Naive thymus-derived CD8-positive, alpha-beta T cell (primary cell): ENCODE results near the gene CLIP2. TPM values are rescaled to one million over a fixed set of nuclear protein-coding genes. Genes with fewer than 3 reads are reported as not detected.
A peak's percentile ranks its signal among the peaks of the same experiment; 100 is the strongest.
"Not testable (repeated sequence)": the region's sequence is repeated elsewhere in the genome, so short reads cannot be mapped to it uniquely, and the experiment has no call there.

ENCODE experiments used
- ATAC-seq, 2 donors: fragments of 150-1000 bp; cut with Tn5 transposase in 1 of 2; sonication (Bioruptor Pico), chemical (Tn5 transposase) in 1 of 2; 1 replicate in 1 of 2; 2 replicates in 1 of 2; pipeline ENCODE4 v1.10.0; 2021; ENCODE audit warnings: mild to moderate bottlenecking in 2 of 2, moderate library complexity in 2 of 2
- POLR2A ChIA-PET: fragments of 350-600 bp; sonication (Branson Sonifier 250); formaldehyde crosslinking; loops from one replicate; lab custom pipeline; 2021; ENCODE audit warnings: antibody characterized with exemption; lab: Charles Lee
- DNase-seq, 10 donors: peaks; one replicate each; pipeline versions ENCODE4 v3.0.0 to v3.0.0-alpha.2; 2020 to 2022
- H3K27ac Mint-ChIP-seq, 10 donors: one replicate each; pipeline ENCODE4 v1.8.0; 2020 to 2022; ENCODE audit warnings: mild to moderate bottlenecking in 10 of 10, mixed read lengths in 10 of 10, moderate library complexity in 4 of 10, inconsistent platforms in 1 of 10
- H3K27me3 Mint-ChIP-seq, 5 donors: one replicate each; pipeline ENCODE4 v1.8.0; 2021 to 2022; ENCODE audit warnings: mixed read lengths in 5 of 5
- H3K36me3 Mint-ChIP-seq, 3 donors: one replicate each; pipeline ENCODE4 v1.8.0; 2020 to 2022; ENCODE audit warnings: mixed read lengths in 3 of 3, mild to moderate bottlenecking in 2 of 3, inconsistent platforms in 1 of 3
- H3K4me1 Mint-ChIP-seq, 4 donors: one replicate each; pipeline ENCODE4 v1.8.0; 2021 to 2022; ENCODE audit warnings: mixed read lengths in 4 of 4
- H3K4me3 Mint-ChIP-seq, 10 donors: one replicate each; pipeline ENCODE4 v1.8.0; 2020 to 2022; ENCODE audit warnings: mild to moderate bottlenecking in 10 of 10, mixed read lengths in 10 of 10, moderate library complexity in 6 of 10, inconsistent platforms in 1 of 10
- H3K9me3 Mint-ChIP-seq, 9 donors: one replicate each; pipeline ENCODE4 v1.8.0; 2020 to 2022; ENCODE audit warnings: mixed read lengths in 9 of 9, mild to moderate bottlenecking in 3 of 9, inconsistent platforms in 1 of 9, moderate library complexity in 1 of 9
- polyA plus RNA-seq, 3 donors: library from polyadenylated mRNA; unstranded; fragments of 300-500 nt; fragmentation: Illumina TruSeq; gene quantifications; one replicate each; pipeline ENCODE4 v1.2.3, GENCODE V29; 2021
- total RNA-seq, 8 experiments: library from RNA in 2 of 8; stranded (reverse) in 2 of 8; gene quantifications; one replicate each; pipeline ENCODE4 v1.2.3 and lab custom pipeline; 2021 to 2026

CLIP2 gene
- total and polyA plus RNA-seq, 5 experiments from 2014 or later: 0.20 to 5.2 (median 0.32) TPM

DNA sequence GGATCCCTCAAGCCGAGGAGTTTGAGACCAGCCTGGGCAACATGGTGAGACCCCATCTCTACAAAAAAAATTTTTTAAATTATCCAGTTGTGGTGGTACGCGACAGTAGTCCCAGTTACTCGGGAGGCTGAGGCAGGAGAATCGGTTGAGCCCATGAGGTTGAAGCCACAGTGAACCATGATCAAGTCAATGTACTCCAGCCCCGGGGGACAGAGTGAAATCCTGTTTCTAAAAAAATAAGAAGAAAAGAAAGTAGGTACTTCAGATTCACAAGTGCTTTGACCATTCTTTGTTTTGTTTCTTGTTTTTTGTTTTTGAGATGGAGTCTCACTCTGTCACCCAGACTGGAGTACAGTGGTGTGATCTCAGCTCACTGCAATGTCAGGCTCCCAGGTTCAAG is 33.7 kb upstream of the CLIP2 start:
- ATAC-seq, DNase-seq, H3K9me3 Mint-ChIP-seq, H3K27me3 Mint-ChIP-seq: not testable (repeated sequence)
- peaks cover 0 to 11% (median 2%) of the 10 kb centered on the region in 3 donors for H3K36me3 Mint-ChIP-seq
- POLR2A ChIA-PET: interaction anchor here (0.6 kb wide), 1 partner anchor 1176 kb away, joined by 6 read pairs; no protein-coding TSS in a partner anchor
- H3K4me1 Mint-ChIP-seq: peaks cover 4 to 36% (median 25%) of the 10 kb centered on the region in 4 donors
- peak overlapping the region in 9 of 10 donors; percentile 76 to 98 (median 95) for H3K27ac Mint-ChIP-seq
- H3K4me3 Mint-ChIP-seq: peak overlapping the region; percentile 60 to 98 (median 93)

DNA sequence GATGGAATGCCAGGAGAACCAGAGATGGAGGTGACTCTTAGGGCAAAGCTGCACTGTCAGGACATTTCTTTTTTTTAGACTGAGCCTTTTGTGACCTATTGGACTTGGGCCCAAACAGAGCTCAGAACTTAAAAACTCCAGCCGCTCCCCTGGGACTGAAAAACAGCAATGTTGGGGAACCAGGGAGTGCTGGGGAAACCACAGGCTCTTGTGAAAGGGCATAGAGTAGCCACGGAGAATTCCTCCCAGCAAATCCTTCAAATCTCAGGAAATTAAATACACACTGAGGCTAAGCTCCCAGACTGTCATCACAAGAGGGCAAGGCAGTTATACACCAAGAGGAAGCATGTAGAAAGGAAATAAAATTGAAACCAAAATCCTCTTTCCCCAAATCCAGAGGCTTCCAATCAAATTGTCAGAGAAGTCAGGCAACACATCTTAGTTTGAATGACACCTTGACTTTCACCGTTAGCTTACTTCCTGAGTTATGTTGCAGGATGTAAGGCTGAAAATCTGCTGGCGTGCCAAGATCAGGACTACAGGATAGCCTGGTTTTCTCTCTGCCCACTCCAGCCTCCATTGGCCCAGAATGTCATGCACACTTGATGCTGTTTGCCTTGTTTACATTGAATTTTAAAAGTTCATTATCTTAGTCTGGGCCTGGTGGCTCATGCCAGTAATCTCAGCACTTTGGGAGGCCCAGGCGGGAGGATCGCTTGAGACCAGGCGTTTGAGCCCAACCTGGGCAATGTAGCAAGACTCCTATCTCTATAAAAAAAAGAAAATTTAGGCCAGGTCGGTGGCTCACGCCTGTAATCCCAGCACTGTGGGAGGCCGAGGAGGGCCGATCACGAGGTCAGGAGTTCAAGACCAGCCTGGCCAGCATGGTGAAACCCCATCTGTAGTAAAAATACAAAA is 32.5 kb upstream of the CLIP2 start:
- Mint-ChIP-seq H3K4me1 (peaks cover 2 to 35% (median 21%) of the 10 kb centered on the region in 4 donors), H3K36me3 (peaks cover 0 to 3% (median 2%) of the 10 kb centered on the region in 3 donors), H3K9me3 (peaks cover 0 to 3% (median 0%) of the 10 kb centered on the region in 9 donors), H3K27me3 (no peaks in the 10 kb centered on the region), H3K4me3 (peak overlapping the region in 7 of 10 donors; percentile 10 to 98 (median 75)), H3K27ac (peak overlapping the region in 8 of 10 donors; percentile 67 to 98 (median 87))
- ATAC-seq: no peak
- no peak for DNase-seq
- POLR2A ChIA-PET: interaction anchor here (1.4 kb wide), 1 partner anchor 83 kb away, joined by 5 read pairs; the partner anchor contains the start of gene EIF4H

DNA sequence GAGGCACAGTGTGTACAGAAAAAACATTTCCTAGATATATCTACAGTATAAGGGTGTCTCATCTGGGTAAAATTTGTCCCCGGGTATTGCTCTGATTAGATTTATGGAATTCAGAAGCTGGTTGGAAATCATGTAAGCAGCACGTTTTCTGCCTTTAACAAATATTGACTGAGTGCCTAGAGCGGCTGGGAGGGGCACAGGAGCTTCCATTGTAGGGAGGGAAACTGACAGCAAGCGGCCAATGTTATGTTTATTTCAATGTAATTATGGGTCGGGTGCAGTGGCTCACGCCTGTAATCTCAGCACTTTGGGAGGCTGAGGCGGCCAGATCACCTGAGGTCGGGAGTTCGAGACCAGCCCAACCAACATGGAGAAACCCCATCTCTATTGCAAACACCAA is 30.6 kb upstream of the CLIP2 start:
- peak overlapping the region in 1 of 10 donors; percentile 13 for H3K27ac Mint-ChIP-seq
- no peaks in the 10 kb centered on the region for H3K36me3 Mint-ChIP-seq
- DNase-seq (no peak), ATAC-seq (no peak)
- H3K4me1 Mint-ChIP-seq: peaks cover 2 to 22% (median 15%) of the 10 kb centered on the region in 4 donors
- H3K9me3 Mint-ChIP-seq: peaks cover 0 to 3% (median 0%) of the 10 kb centered on the region in 9 donors
- POLR2A ChIA-PET: no interaction called here
- H3K27me3 Mint-ChIP-seq: no peaks in the 10 kb centered on the region
- no peak overlapping the region for H3K4me3 Mint-ChIP-seq

DNA sequence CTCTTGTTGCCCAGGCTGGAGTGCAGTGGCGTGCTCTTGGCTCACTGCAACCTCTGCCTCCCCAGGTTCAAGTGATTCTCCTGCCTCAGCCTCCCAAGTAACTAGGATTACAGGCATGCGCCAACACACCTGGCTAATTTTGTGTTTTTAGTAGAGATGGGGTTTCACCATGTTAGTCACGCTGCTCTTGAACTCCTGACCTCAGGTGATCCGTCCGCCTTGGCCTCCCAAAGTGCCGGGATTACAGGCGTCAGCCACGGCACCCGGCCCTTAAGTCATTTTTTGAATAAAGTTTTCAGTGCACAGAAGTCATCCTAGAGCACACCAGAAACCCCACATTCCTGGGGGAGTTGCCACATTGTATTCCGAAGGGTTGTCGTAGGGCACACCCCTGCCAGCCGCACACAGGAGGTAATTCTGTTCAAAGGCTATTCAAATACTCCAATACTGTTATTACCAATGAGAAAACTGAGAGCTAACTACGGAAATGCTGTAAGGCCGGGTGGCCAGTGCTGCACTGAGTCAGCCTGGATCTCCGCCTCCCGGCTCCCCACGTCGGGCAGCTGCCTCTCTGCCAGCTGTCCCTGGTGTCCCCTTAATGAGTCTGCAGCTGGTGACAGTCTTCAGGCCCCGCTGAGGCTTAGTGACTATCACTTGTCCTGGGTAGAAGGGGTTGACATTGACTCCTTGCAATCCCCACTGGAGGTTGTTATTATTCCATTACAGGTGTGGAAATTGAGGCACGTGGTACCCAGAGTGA is 26.4 kb upstream of the CLIP2 start:
- Mint-ChIP-seq H3K27ac (peak overlapping the region in 1 of 10 donors; percentile 34), H3K27me3 (no peaks in the 10 kb centered on the region), H3K4me3 (no peak overlapping the region), H3K36me3 (no peaks in the 10 kb centered on the region), H3K4me1 (no peaks in the 10 kb centered on the region), H3K9me3 (no peaks in the 10 kb centered on the region)
- DNase-seq: no peak
- no peak for ATAC-seq
- POLR2A ChIA-PET: no interaction called here

DNA sequence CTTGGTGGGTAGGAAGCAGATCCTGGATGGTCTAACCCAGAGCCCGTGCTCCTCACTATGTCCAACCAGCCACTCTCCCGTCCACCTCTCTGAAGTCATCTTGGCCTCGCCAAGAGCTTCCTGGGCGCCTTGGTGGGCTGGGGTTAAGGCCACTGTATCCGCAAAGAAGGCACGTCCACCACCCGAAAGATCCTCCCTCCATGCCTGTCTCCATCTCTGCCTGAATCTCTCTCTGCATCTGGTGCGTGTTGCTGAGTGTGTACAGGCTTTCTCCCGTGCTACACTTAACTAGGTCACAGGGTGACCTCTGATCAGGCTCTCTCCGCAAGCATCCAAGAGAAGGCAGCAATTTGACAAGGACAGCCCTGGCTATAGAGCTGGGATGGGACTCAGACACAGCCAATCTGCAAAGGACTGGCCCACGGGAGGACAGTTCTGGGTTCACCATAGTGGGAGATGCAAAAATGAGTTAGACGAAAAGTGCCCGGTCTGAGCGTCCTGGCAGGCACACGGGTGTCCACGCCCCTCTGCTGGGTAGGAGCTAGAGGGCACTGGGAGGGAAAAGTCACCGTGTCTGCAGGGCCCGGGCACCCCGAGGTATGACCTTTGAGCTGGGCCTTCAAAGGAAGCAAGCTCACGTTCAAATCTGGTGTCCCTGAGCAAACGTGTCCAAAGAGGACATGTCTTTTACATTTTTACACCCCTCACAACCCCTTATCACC is 25.6 kb upstream of the CLIP2 start:
- no peak overlapping the region for H3K4me3 Mint-ChIP-seq
- ATAC-seq (no peak), DNase-seq (peak in 1 of 10 donors; percentile 43)
- POLR2A ChIA-PET: no interaction called here
- H3K27me3 Mint-ChIP-seq: no peaks in the 10 kb centered on the region
- no peaks in the 10 kb centered on the region for H3K4me1 Mint-ChIP-seq
- H3K9me3 Mint-ChIP-seq: no peaks in the 10 kb centered on the region
- H3K27ac Mint-ChIP-seq: no peak overlapping the region
- H3K36me3 Mint-ChIP-seq: no peaks in the 10 kb centered on the region

DNA sequence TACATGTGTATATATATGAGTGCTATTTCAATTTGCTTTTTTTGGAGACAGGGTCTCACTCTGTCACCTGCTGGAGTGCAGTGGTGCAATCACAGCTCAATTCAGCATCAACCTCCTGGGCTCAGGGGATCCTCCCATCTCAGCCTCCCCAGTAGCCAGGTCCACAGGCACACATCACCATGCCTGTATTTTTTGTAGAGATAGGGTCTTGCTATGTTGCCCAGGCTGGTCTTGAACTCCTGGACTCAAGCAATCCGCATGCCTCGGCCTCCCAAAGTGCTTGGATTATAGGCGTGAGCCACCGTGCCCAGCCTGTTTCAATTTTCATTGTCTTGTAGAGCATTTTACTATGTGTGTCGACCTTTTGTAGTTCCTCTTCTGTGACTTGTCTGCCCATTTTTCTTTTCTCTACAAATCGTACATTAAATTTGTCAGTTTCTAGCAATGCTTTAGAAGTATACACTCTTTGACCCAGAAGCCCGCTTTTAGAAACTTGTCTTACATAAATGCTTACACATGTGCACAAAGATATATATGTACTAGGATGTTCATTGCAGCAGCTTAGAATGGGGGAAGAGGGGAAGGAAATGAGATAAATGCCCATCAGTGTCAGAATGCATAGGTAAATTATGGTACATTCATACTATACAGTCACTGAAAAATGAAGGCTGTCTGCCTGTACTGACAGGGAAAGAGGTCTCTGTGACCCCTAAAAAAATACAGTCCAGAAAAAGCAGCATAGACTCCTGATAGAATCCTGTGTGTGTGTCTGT is 22.8 kb upstream of the CLIP2 start:
- Mint-ChIP-seq H3K27me3 (peaks cover 0 to 1% (median 0%) of the 10 kb centered on the region in 5 donors), H3K27ac (no peak overlapping the region), H3K4me1 (peaks cover 0 to 8% (median 1%) of the 10 kb centered on the region in 4 donors), H3K9me3 (no peaks in the 10 kb centered on the region), H3K36me3 (no peaks in the 10 kb centered on the region), H3K4me3 (no peak overlapping the region)
- POLR2A ChIA-PET: no interaction called here
- DNase-seq (no peak), ATAC-seq (no peak)

DNA sequence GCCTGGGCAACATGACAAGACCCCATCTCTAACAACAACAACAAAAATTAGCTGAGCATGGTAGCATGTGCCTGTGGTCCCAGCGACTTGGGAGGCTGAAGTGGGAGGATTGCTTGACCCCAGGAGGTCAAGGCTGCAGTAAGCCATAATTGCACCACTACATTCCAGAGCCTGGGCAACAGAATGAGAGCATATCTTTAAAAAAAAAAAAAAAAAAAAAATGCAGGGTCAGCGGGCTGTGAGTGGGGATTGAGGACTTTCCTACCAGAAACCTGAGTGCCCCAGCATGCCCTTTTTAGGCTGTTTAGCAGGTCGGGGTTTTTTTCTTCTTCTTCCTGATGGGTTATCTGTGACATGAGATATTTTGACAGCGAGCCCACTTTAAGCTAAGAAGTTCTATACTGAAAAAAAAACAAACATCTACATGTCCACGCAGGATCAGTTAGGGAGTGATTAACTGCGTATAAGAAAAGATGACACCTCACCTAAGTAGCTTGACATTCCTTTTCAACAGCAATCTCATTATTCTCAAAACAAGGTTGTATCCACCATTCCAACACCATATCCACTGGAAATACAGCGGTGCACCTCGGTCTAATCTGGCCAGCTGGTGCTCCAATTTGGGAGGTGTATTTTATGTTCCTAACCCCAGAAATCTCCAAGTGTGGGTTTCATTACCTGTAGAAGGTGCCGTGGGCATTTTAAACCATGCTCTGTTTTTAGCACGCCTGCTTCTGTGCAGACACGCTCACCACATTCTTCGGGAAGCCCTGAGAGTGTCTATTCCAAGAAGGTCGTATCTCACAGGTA is 21.2 kb upstream of the CLIP2 start:
- no peak for DNase-seq
- Mint-ChIP-seq H3K4me1 (peaks cover 0 to 16% (median 6%) of the 10 kb centered on the region in 4 donors), H3K27ac (peak overlapping the region in 1 of 10 donors; percentile 25), H3K36me3 (no peaks in the 10 kb centered on the region), H3K27me3 (peaks cover 0 to 4% (median 1%) of the 10 kb centered on the region in 5 donors), H3K4me3 (peak overlapping the region in 1 of 10 donors; percentile 4), H3K9me3 (no peaks in the 10 kb centered on the region)
- POLR2A ChIA-PET: interaction anchor here (0.6 to 1.1 kb wide), 3 partner anchors 21 to 62 kb away, joined by 3 to 4 read pairs (median 4); partner anchors contain the start of gene CLIP2
- no peak for ATAC-seq

DNA sequence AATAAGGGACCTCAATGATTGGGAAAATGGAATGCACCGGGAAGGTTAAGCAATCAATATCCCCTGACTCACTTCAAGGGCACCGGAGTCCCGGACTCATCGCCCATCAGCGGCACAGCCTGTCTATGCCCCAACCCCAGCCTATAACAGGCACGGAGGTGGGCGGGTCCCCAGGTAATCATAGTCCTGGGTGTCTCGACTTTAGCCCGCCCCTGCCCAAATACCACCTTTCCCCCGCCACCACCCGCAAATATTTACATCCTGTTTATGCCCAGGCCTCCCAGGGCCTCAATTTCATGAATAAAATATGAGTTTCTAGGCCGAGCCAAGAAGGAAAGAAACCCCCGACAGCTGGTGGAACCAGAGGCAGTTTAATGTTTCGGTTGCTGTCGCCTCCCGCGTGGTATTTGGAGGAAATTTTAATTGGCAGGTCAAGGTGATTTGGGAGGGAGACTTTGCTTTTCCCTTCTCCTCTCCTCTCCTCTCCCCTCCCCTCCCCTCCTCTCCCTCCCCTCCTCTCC is 19.4 kb upstream of the CLIP2 start:
- Mint-ChIP-seq H3K4me1 (peaks cover 0 to 16% (median 6%) of the 10 kb centered on the region in 4 donors), H3K27ac (peak overlapping the region in 4 of 10 donors; percentile 1 to 75 (median 58)), H3K36me3 (no peaks in the 10 kb centered on the region), H3K27me3 (peaks cover 0 to 4% (median 1%) of the 10 kb centered on the region in 5 donors), H3K4me3 (peak overlapping the region; percentile 76 to 94 (median 90)), H3K9me3 (no peaks in the 10 kb centered on the region)
- ATAC-seq (peak; percentile 95 to 96), DNase-seq (peak; percentile 37 to 77 (median 62))
- POLR2A ChIA-PET: interaction anchor here (1.5 to 1.6 kb wide), 2 partner anchors 17 to 20 kb away, joined by 3 to 6 read pairs; partner anchors contain the start of gene CLIP2

DNA sequence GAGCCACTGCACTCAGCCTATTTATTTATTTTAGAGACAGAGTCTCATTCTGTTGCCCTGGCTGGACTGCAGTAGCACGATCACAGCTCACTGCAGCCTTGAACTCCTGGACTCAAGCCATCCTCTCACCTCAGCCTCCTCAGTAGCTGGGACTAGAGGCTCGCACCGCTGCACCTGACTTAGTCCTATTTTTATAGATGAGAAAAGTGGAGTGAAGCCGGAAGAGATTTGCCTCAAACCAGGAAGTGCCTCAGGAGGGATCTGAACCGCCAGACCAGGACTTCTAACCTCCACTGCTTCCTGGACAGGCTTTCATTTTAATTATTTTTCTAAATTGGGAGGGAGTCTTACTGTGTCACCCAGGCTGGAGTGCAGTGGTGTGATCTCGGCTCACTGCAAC is 17.5 kb upstream of the CLIP2 start:
- Mint-ChIP-seq H3K4me1 (peaks cover 0 to 16% (median 6%) of the 10 kb centered on the region in 4 donors), H3K27me3 (peaks cover 0 to 4% (median 1%) of the 10 kb centered on the region in 5 donors), H3K9me3 (no peaks in the 10 kb centered on the region), H3K27ac (peak overlapping the region in 1 of 10 donors; percentile 51), H3K36me3 (no peaks in the 10 kb centered on the region), H3K4me3 (peak overlapping the region in 2 of 10 donors; percentile 18 to 52)
- no peak for DNase-seq
- ATAC-seq: no peak
- POLR2A ChIA-PET: no interaction called here

DNA sequence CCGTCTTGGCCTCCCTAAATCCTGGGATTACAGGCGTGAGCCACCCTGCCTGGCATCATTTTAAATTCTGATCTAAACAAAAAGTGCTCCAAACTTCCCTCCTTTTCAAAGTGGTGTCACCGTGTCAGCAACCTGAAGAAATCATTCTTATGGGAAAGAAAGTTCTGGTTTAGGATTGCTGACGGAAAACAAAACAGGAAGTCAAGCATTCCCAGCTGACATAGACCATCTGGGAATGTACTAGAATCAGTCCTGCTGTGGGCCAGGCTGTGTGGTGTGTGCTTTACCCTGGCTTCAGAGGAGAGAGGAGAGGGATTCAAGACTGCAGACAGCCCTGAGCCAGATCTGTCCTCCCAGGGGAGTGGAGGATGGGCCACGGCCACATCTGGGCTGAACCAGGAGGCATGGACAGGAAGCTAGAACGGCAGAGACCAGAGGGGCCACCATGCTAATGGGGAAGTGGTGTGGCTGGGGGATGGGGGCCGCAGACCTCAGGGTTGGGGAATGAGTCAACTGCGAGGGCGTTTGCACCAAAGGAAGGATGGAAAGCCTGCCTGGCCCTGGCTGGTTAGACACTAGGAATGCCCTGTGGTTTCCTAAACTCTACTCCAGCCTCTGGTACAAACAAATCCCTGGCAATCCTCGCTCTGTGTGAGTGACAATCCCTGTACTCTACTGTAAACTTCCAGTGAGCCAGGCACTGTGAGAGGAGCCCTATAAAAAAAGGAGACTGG is 16.7 kb upstream of the CLIP2 start:
- H3K27me3 Mint-ChIP-seq: peaks cover 0 to 4% (median 1%) of the 10 kb centered on the region in 5 donors
- H3K9me3 Mint-ChIP-seq: no peaks in the 10 kb centered on the region
- peak overlapping the region in 2 of 10 donors; percentile 21 to 24 for H3K27ac Mint-ChIP-seq
- peaks cover 0 to 16% (median 6%) of the 10 kb centered on the region in 4 donors for H3K4me1 Mint-ChIP-seq
- POLR2A ChIA-PET: no interaction called here
- H3K4me3 Mint-ChIP-seq: peak overlapping the region in 2 of 10 donors; percentile 14 to 52
- ATAC-seq (no peak), DNase-seq (no peak)
- no peaks in the 10 kb centered on the region for H3K36me3 Mint-ChIP-seq
